Measurements from ENCODE around the gene MLIP.

MLIP gene

GRCh38 chr6:54289426-54289825, 178.2 kb downstream of the MLIP start:
- no peak for DNase-seq

GRCh38 chr6:54291146-54291545, 179.9 kb downstream of the MLIP start:
- no peak for DNase-seq

- DNase-seq, result no peak
Measured at GRCh38 chr6:54291738-54292137, 180.5 kb downstream of the MLIP start.

- DNase-seq, result no peak
Measured at GRCh38 chr6:54294965-54295532, 183.8 kb downstream of the MLIP start.

GRCh38 chr6:54299542-54300269, 188.5 kb downstream of the MLIP start:
- no peak for DNase-seq

- DNase-seq, result no peak
Measured at GRCh38 chr6:54301770-54302169, 190.5 kb downstream of the MLIP start.

- DNase-seq, result no peak
Measured at GRCh38 chr6:54307439-54307910, 196.2 kb downstream of the MLIP start.

- no peak for DNase-seq
Measured at GRCh38 chr6:54308289-54308985, 197.2 kb downstream of the MLIP start, which contains the start of gene TINAG. TINAG (plus strand) TSS chr6:54308441; CDS start chr6:54308551, 110 bp downstream.

GRCh38 chr6:54308986-54309315, 197.7 kb downstream of the MLIP start:
- no peak for DNase-seq

GRCh38 chr6:54310377-54311152, 199.3 kb downstream of the MLIP start:
- DNase-seq, result no peak

GRCh38 chr6:54315656-54316055, 204.4 kb downstream of the MLIP start:
- DNase-seq, result no peak
